NCI-H1092 (cell line): ENCODE measurements around the gene PPIL6.
A peak's percentile ranks its signal among the peaks of the same experiment; 100 is the strongest.
"Not testable (repeated sequence)": the region's sequence is repeated elsewhere in the genome, so short reads cannot be mapped to it uniquely, and the experiment has no call there.

Experiments used
- DNase-seq: peaks from one replicate; lab custom pipeline; 2025; lab: John Stamatoyannopoulos, UW

PPIL6 gene

DNA sequence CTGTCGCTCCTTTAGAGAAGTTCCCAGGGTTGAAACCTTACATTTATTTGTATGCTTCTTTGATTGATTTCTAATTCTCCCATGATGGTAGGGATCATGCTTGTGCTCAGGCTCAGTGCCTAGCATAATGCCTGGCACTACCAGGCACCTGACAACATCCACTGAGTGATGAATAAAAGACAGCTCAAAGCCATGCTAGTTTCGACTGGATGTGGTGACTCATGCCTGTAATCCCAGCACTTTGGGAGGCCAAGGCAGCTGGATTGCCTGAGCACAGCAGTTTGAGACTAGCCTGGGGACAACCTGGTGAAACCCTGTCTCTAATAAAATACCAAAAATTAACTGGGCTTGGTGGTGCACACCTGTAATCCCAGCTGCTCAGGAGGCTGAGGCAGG is 46.5 kb downstream of the PPIL6 start:
- DNase-seq: no peak

DNA sequence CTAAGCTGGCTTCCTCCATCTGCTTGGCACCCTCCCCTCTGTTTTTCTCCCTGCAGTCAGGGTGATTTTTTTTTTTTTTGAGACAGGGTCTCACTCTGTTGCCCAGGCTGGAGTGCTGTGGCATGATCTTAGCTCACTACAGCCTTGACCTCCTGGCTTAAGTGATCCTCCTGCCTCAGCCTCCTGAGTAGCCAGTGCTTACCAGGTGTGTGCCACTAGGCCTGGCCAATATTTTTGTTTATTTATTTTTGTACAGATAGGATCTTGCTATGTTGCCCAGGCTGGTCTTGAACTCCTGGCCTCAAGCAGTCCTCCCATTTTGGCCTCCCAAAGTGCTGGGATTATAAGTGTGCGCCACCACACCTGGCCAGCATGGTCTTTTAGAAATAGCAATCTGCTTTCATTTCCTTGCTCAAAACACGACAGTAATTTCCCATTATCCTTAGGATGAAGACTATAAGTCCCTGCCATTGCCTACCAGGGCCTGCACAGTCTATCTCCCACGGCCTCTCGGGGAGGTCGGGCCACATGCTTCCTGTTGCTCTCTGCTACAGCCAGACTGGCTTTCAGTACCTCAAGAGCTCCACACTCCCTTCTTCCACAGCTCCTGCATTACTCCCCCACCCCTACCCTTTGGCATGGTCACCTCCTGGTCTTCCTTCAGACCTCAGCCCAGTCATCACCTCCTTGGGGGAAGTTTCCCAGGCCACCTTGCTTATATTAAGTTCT is 47.1 kb downstream of the PPIL6 start:
- DNase-seq: no peak

DNA sequence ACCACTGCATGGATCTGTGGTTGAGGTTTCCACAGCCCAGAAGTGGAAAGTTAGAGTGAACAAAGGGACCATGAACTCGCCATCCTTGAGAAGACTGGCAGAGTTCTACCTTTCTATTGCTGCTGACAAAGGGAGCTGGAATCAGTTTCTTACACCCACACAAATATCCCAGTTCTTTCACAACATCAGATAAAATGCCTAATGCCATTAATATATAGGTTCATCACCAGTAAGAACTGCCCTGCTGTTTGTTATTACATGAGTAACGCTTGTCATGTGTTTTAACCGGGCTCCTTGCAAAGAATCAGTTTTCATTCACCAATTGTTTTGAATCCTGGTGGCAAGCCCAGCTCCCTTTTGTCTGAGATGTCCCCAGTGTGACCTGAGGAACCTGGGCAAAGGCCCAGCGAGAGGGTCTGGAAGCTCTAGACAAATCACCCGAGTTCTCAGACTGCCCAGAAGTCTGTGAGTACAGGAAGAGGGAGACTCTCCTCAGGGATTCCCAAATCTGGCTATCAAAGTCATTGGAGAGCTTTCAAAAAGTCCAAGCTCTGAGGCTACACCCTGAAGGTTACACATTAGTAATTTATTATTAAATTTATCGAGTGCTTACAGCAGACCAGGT is 50.7 kb downstream of the PPIL6 start:
- DNase-seq: no peak

DNA sequence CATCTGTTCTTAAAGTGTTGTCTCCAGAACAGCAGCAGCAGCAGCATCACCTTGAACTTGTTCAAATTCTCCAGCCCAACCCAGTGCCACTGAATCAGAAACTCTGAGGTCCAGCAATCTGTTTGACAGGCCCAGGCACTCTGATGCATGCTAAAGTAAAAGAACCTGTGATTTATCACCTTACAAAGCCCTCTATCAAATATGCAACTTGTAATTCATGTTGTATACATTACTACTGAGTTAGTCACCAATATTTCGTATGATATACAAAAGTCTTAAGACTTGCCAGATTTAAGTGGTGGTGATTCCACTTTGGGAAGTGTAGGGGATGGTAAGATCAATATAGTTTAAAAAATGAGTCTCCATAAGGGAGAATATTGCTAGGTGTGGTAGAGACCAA is 52.2 kb downstream of the PPIL6 start:
- no peak for DNase-seq

DNA sequence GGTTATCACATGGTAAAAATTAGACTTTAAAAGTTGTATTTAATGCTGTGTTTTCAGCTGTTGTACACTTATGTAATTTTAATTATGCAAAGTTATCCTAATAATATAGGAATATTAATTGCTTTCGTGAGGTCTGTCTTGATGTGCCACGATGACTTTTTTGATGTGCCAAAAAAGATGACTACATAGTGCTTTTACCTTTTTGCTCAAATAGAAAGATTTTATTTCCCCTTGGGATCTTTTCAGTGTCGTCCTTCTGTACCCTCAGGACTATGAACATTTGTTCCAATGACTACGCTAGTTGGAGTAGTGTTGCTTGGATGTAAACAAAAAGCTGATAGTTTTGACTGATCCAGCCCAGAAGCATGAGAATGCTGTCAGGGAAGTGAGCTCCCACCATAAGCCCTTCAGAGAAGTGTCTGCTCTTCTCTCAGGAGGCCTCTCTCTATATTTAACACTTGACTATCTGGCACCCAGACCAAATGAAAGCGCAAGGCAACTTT is 56.9 kb downstream of the PPIL6 start:
- DNase-seq: no peak

DNA sequence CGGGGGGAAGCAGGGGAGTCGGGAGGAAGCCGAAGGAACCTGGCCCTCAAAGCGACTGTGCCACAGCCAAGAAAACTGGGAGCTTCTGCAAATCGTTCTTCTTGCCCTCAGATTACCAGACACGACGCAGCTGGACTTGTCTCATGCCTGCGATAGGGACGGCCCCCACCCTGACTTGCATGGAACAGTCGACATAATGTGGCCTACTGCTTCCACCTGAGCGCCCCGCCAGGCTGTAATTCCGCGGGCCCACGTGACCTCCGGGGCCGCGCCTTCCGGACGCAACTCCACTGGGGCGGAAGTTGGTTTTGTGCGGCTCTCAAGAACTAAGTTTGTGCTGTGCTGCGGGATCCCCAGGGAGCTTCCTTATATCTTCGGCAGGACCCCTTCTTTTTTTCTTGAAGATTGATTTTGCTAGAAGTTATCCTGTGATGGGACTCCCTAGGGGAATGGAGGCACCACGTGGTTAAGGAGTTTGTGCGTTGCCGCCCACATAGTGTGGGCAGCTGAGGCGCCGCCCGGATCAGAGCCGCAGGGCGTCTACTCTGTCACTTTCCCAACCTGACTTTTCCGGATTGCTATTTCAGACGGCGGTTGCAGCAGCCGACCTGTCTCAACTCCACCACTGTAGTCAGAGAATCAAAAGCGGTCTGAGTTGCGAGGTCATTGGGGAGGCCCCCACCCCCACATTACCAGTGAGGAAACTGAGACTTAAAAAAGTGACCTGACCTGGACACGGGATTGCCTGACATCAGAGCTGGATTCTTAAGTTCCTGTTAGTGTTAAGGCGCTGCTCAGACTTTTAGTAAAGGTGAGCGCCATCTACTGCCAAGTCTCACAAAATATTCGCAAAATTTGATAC is 57.6 kb downstream of the PPIL6 start:
- peak; percentile 76 for DNase-seq

DNA sequence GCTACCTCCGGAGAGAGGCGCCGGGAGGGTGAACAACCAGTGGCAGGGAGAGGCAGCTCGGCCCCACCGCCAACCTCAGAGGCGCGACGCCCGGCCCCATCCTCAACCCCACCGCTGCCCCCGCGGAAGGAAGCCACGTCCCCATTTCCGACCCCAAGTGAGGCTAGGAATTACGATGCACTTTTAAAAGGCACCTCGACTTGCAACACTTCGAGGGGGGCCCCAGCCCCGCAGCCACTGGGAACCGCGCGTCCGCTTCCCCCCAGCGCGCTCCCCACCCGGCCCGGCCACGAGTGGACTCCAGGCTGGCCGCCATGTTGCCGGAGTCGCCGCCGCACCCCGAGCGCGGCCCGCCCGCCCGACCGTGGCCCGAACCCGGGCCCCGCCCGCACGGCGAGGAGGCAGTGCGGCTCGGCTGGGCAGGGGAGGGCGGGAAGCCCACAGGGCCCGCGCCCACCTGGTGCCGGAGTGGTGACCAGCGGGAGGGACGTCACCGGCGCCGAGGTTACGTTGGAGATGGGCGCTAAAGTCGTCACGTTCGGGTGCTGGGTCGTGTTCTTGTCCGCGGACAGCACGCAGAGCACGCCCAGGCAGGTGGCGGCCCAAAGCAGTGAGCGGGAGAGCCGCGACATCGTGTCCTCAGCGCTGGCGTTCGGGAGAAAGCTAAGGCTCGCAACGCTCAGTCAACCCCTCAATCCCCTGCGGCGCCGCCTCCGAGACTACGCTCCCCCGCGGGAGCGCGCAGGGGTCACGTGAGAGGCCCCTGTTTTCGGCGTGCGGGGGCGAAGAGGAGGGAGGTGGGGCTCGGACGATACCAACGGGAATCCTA is 58.5 kb downstream of the PPIL6 start, which contains the start of gene CD164:
Gene CD164, minus strand, starts transcription at position 721 of the 829 bp plus-strand sequence. Its CDS starts 89 bp downstream, at position 632.
- peak; percentile 91 for DNase-seq

DNA sequence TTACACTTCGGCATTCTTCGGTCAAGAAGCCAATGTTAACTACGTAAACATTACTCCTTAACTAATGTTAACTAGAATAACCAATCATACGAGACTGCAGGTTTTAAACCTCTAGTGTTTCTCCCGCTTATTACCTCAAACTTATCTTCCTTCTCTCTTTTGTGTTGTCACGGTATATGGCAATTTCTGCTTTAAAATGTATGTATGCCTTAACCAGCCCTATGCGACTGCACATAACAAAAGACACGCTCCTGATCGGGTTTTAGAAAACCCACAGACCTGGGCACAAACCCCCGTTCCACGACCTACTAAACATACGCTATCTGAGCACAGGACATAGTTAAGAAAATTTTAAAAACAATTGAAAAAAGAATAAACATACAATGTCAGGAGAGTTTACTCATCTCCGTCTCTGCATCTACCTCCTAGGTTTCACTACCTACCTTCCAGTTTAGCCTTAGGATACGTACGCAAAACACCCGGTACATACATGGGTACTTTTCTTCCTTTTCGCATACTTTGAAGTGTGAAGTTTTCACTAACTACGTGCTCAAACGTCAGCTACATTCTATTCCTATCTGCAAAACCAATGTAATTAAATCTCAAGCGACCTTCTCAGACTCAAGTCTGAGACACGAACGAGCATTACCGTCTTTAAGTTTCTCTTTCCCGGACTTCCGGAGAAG is 59.2 kb downstream of the PPIL6 start:
- no peak for DNase-seq

DNA sequence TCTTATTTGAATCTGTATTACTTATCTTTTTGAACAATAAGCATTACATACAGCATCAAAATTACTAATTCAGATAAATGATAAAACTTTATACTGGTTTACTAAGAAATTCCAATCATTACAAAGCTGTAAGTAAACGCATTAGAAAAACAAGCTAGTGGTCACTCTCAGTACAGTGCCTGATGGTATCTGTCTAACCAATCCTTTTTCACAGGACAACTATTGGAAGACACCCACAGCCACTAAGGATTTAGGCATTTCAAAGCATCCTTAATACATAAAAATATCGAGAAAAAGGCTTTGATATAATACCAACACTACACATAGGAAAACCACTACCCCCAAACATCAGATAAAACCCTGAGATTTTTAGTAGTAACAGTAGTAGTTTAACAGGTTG is 60.7 kb downstream of the PPIL6 start:
- DNase-seq: no peak

DNA sequence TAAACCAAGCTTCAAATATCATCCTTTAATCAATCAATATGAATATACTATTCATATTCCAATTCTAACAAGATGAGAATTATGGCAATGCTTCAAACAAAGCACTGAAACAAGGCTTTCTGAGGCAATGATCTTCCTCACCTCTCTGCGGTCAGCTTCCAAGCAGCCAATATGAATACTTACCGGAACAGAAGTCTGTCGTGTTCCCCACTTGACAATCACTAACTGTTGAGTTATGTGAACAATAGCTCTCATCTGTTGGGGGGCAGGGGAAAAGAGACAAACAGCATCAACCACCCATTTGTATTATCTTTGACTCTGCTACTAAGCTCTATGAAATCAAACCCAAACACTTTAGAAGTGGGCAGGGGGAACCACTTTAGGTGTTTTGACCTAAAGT is 62.7 kb downstream of the PPIL6 start:
- no peak for DNase-seq

DNA sequence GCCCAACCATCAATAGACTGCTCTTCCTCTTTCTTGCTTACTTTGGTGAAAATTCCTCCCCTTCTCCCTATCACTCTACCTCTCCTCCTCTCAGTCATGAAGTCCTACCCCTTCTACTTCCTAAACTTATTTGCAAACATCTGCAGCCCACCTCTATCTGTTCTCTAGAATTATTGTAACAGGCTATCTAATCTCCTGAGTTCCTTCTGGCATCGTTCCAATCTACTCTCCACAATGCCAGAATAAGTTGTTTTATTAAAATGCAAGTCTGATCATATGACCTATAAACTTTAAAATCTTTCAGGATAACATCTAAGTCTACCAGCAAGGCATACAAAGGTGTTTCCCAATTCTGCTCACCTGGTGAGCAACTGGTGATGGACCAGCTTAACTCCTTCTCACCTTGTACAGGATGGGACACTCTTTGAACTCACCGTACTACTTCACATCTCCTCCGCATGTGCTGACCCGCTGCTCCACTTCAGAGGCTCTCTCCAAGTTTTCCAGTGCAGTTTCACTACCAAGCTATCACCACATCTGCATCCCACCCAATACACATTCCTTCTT is 66.0 kb downstream of the PPIL6 start:
- no peak for DNase-seq

DNA sequence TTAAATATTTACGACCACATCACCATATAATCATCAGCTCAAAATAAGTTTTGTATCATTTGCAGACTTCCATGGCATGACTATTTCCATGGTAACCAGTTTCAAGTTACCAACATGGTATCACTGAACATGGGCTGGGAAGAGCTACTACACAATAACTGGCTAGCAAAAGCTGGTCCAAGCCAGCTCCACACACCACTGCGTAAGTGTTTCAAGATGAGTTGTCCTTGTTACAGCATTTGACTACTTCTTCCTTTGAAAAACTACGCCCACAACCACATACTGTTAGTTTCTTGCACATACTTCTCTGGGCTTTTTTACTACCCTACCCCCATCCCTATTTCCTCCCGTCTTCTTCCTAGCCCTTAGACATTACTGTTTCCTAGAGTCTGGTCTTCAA is 66.7 kb downstream of the PPIL6 start:
- no peak for DNase-seq

DNA sequence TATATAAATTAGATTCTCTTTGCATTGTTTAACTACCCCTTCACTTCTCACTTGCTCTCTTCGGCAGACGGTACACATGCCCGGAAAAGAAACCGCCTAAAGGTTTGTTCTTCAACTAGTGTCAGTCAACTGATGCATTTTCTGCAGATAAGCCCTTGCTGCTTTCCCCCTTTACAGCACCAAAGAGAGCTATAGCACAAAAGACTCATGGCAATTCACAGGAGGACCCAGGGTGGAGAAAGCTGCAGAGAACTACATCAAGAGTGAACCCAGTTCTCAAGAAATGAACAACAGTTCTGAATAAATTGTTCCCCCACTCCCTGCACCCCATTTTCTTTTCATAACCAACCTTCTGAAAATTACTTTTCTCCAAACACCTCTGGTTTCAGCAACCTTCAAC is 67.1 kb downstream of the PPIL6 start:
- DNase-seq: no peak

DNA sequence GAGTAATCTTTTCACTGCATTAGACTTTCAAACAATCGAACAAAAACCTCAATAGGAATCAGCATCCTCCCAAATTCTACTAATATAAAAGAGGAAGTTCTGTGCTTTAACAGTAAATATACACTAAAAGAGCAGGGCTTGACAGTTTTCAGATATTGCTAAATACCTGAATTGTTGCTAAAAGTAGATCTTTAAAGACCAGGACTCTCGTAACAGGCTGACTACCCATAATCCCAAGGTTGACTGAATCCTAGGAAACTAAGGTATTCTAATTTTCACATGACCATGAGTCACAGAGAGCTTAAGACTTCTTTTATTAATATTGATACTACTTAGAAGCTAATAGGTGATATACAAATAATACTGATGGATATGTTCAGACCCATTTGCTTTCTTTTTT is 68.3 kb downstream of the PPIL6 start:
- no peak for DNase-seq

DNA sequence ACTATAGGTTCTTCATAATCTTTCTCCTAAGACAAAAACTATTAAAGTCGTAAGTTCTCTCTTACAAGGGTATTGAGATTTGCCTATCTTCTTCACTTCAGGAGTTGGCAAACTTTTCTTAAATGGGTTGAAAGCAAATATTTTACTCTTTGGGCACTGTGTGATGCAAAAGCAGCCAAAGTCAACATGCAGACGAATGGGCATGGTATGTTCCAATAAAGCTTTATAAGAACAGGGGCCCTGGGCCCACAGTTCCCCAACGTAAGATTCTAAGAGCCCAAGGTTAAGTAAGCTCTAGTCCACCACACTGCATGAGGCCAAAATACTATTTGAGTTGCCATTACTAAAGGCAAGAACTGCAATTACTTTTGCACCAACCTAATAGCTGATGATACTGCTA is 69.6 kb downstream of the PPIL6 start:
- no peak for DNase-seq

DNA sequence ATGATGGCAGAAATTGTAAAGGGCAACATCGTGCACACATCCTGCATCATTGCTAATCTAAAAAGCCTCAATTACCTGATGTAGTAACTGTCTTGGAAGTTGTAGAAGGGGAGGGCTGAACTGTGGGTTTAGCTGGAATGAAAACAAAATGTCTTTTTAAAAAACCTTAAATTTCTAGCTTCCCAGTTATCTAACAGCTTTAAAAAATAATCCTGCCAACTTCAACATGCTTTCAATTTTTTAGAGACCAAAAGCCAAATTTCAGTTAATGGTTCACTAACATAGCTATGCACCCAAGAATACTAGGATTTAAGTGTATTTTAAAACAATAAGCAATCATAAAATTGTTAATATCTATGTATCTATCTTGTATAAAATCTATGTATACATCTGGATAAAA is 70.1 kb downstream of the PPIL6 start:
- DNase-seq: no peak

DNA sequence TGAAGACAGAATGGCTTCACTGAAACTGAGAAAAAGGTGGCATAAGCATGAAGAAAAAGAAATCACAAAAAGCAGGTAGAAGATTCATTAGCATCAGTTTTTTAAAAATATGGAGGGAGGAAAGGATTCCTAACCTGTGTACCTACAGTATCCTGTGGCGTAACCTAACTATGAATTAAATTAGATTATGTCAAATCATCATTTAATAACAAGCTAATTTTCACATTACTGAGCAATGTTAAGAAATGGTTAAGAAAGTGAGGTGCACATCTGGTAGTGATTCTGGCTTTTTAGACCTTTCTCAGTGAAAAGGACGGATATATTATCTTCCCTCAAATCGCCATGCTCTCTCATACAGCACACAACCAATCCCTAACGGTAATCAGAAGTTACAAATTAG is 70.7 kb downstream of the PPIL6 start:
- no peak for DNase-seq

DNA sequence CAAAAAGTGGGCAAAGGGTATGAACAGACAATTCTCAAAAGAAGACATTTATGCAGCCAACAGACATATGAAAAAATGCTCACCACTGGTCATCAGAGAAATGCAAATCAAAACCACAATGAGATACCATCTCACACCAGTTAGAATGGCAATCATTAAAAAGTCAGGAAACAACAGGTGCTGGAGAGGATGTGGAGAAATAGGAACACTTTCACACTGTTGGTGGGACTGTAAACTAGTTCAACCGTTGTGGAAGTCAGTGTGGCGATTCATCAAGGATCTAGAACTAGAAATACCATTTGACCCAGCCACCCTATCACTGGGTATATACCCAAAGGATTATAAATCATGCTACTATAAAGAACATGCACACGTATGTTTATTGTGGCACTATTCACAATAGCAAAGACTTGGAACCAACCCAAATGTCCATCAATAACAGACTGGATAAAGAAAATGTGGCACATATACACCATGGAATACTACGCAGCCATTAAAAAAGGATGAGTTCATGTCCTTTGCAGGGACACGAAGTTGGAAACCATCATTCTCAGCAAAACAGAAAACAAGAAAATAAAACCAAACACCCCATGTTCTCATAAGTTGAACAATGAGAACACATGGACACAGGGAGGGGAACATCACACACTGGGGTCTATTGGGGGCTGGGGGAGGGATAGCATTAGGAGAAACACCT is 75.9 kb downstream of the PPIL6 start:
- not testable (repeated sequence) for DNase-seq

DNA sequence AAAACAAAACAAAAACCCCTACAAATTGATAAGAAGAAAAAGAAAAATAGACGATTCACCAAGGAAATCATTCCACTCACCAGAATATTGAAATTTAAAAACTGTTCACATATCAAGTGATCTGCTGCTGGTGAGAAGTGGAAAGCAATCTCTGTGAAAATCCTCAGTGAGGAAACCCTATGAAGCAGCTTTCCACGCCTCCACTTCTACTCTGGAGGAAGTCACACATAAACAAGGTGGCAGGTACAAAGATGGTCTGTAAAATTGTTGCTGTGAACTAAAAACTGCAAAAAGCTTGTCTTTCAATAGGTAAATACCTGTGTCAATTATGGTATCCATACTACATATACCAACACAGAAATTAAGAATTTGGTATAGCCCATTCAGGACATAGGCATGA is 76.7 kb downstream of the PPIL6 start:
- DNase-seq: no peak
